Skin of body (tissue), 2 donors: Measurements from ENCODE around the gene UBE2QL1. TPM values are rescaled to one million over a fixed set of nuclear protein-coding genes. Genes with fewer than 3 reads are reported as not detected.

Experiments used
- DNase-seq: peaks from one replicate; lab custom pipeline; 2025; lab: John Stamatoyannopoulos, UW
- total RNA-seq: library from RNA; depleted of rRNA; stranded (reverse); fragments of >200 nt; gene quantifications from one replicate; pipeline ENCODE4 v1.2.3, GENCODE V29; 2014

The UBE2QL1 gene
- total RNA-seq, result 0.89 TPM

GRCh38 chr5:6448622-6449464 is at the start of gene UBE2QL1:
Gene UBE2QL1, plus strand, starts transcription at chr5:6448859. Its CDS starts 35 bp downstream, at chr5:6448894.
- DNase-seq, result no peak

- DNase-seq, result no peak
Observed at GRCh38 chr5:6399980-6400910, 48.4 kb upstream of the UBE2QL1 start.

GRCh38 chr5:6401410-6401809 is 47.2 kb upstream of the UBE2QL1 start:
- no peak for DNase-seq

GRCh38 chr5:6402939-6403338 is 45.7 kb upstream of the UBE2QL1 start:
- no peak for DNase-seq

GRCh38 chr5:6403416-6403815 is 45.2 kb upstream of the UBE2QL1 start:
- DNase-seq, result no peak

GRCh38 chr5:6404129-6404528 is 44.5 kb upstream of the UBE2QL1 start:
- DNase-seq, result no peak

- no peak for DNase-seq
Observed at GRCh38 chr5:6405591-6405990, 43.1 kb upstream of the UBE2QL1 start.

GRCh38 chr5:6407558-6408259 is 41.0 kb upstream of the UBE2QL1 start:
- no peak for DNase-seq

- no peak for DNase-seq
Observed at GRCh38 chr5:6408260-6408596, 40.4 kb upstream of the UBE2QL1 start.

GRCh38 chr5:6408627-6409446 is 39.8 kb upstream of the UBE2QL1 start:
- DNase-seq, result no peak

- DNase-seq, result no peak
Observed at GRCh38 chr5:6410421-6410820, 38.2 kb upstream of the UBE2QL1 start.

- DNase-seq, result no peak
Observed at GRCh38 chr5:6411141-6411540, 37.5 kb upstream of the UBE2QL1 start.

GRCh38 chr5:6412811-6413210 is 35.8 kb upstream of the UBE2QL1 start:
- no peak for DNase-seq

- no peak for DNase-seq
Observed at GRCh38 chr5:6417657-6418056, 31.0 kb upstream of the UBE2QL1 start.

GRCh38 chr5:6418679-6419276 is 29.9 kb upstream of the UBE2QL1 start:
- DNase-seq, result no peak

GRCh38 chr5:6419340-6419852 is 29.3 kb upstream of the UBE2QL1 start:
- DNase-seq, result no peak

- DNase-seq, result no peak
Observed at GRCh38 chr5:6423327-6424109, 25.1 kb upstream of the UBE2QL1 start.

GRCh38 chr5:6424110-6424659 is 24.5 kb upstream of the UBE2QL1 start:
- no peak for DNase-seq

GRCh38 chr5:6424700-6425099 is 24.0 kb upstream of the UBE2QL1 start:
- no peak for DNase-seq
